Caco-2 (cell line): Measurements from ENCODE around the gene GNA14. TPM values are rescaled to one million over a fixed set of nuclear protein-coding genes. Genes with fewer than 3 reads are reported as not detected.

Experiments
- BruUV-seq: library from RNA; stranded (reverse); fragments of 400-500 nt; replicated peaks from 2 replicates; lab custom pipeline; 2021; lab: Mats Ljungman, UMichigan
- CTCF ChIA-PET: fragments of 300-600 bp; sonication (Branson Sonifier 250); formaldehyde crosslinking; loops from one replicate; lab custom pipeline; 2022; ENCODE audit warnings: antibody characterized with exemption; lab: Charles Lee
- POLR2A ChIA-PET: fragments of 300-600 bp; sonication (Branson Sonifier 250); formaldehyde crosslinking; loops from one replicate; lab custom pipeline; 2022; ENCODE audit warnings: antibody characterized with exemption; lab: Charles Lee
- DNase-seq, 2 experiments: peaks; one replicate each; pipeline versions ENCODE4 v3.0.0 to v3.0.0-alpha.2; 2020 to 2022
- H3K27me3 ChIP-seq: replicated peaks from 2 replicates; pipeline ENCODE4 v1.6.0; 2011; ENCODE audit warnings: low read length; ENCODE audit not compliant: control insufficient read depth, insufficient read depth
- H3K36me3 ChIP-seq: 2 replicates; pipeline ENCODE4 v1.5.1; 2011; ENCODE audit warnings: low read length; ENCODE audit not compliant: control insufficient read depth, insufficient read depth
- H3K4me1 ChIP-seq: fragments of 250-450 bp; sonication (Bioruptor Pico); 2 replicates; pipeline ENCODE4 v1.5.1; 2020; ENCODE audit warnings: mild to moderate bottlenecking
- H3K4me3 ChIP-seq: 2 replicates; pipeline ENCODE4 v1.5.1; 2011; ENCODE audit warnings: low read depth, mild to moderate bottlenecking, control low read depth, low read length
- H3K9me3 ChIP-seq: fragments of 250-450 bp; sonication (Bioruptor Pico); 2 replicates; pipeline ENCODE4 v1.5.1; 2020; ENCODE audit warnings: mild to moderate bottlenecking, moderate library complexity
- H3K27ac Mint-ChIP-seq: one replicate; pipeline ENCODE4 v1.8.0; 2022; ENCODE audit warnings: mixed read lengths; ENCODE audit not compliant: unreplicated experiment
- H3K27me3 Mint-ChIP-seq: one replicate; pipeline ENCODE4 v1.8.0; 2022; ENCODE audit warnings: mixed read lengths; ENCODE audit not compliant: insufficient read depth, unreplicated experiment
- H3K36me3 Mint-ChIP-seq: one replicate; pipeline ENCODE4 v1.8.0; 2022; ENCODE audit warnings: mild to moderate bottlenecking, mixed read lengths; ENCODE audit not compliant: insufficient read depth, unreplicated experiment
- H3K4me1 Mint-ChIP-seq: one replicate; pipeline ENCODE4 v1.8.0; 2022; ENCODE audit warnings: low read depth, mixed read lengths; ENCODE audit not compliant: unreplicated experiment
- H3K4me3 Mint-ChIP-seq: one replicate; pipeline ENCODE4 v1.8.0; 2022; ENCODE audit warnings: mild to moderate bottlenecking, moderate library complexity, mixed read lengths; ENCODE audit not compliant: unreplicated experiment
- H3K9me3 Mint-ChIP-seq: one replicate; pipeline ENCODE4 v1.8.0; 2022; ENCODE audit warnings: mixed read lengths; ENCODE audit not compliant: unreplicated experiment
- CTCF ChIP-seq, 2 experiments: fragments of 200-600 bp in 1 of 2; IDR thresholded peaks; 1 replicate in 1 of 2; 2 replicates in 1 of 2; pipeline versions ENCODE4 v1.5.1 to v1.8.0; 2011 to 2022; ENCODE audit warnings: antibody characterized with exemption in 1 of 2, control low read depth in 1 of 2, inconsistent platforms in 1 of 2, low read depth in 1 of 2, low read length in 1 of 2, mild to moderate bottlenecking in 1 of 2, moderate library complexity in 1 of 2; ENCODE audit not compliant: insufficient read depth in 1 of 2, severe bottlenecking in 1 of 2, unreplicated experiment in 1 of 2
- intact Hi-C: fragments of 100-400 bp; cut with micrococcal nuclease; formaldehyde crosslinking; loops from one replicate; pipeline ENCODE4 v1.10.0; 2022; ENCODE audit not compliant: unreplicated experiment
- total RNA-seq: library from RNA; stranded (reverse); gene quantifications from 2 replicates; pipeline ENCODE4 v1.2.3, GENCODE V29; 2022

The GNA14 gene
- total RNA-seq, 1 experiment from 2014 or later, result not detected

GRCh38 chr9:77605449-77606220 lies 42.5 kb downstream of the GNA14 start:
- no peaks in the 10 kb centered on the region for H3K36me3 ChIP-seq
- no peaks in the 10 kb centered on the region for H3K9me3 Mint-ChIP-seq
- H3K27ac Mint-ChIP-seq, result no peak overlapping the region
- H3K36me3 Mint-ChIP-seq, result no peaks in the 10 kb centered on the region
- no peak overlapping the region for H3K4me3 ChIP-seq
- BruUV-seq, result no TSS peak
- no peak for TF ChIP-seq CTCF (IDR thresholded peaks at IDR 0.05; ENCODE audit: insufficient read depth in 1 of 2, low read depth in 1 of 2, low read length in 1 of 2, severe bottlenecking in 1 of 2, unreplicated experiment in 1 of 2)
- H3K9me3 ChIP-seq, result no peaks in the 10 kb centered on the region
- no peaks in the 10 kb centered on the region for H3K27me3 ChIP-seq
- H3K4me3 Mint-ChIP-seq, result no peak overlapping the region
- H3K4me1 Mint-ChIP-seq, result no peaks in the 10 kb centered on the region
- no peak for DNase-seq
- no peaks in the 10 kb centered on the region for H3K4me1 ChIP-seq
- CTCF ChIA-PET, result no interaction called here
- POLR2A ChIA-PET, result no interaction called here
- H3K27me3 Mint-ChIP-seq, result no peaks in the 10 kb centered on the region
- intact Hi-C loops, result no loop called here

- no peaks in the 10 kb centered on the region for H3K36me3 Mint-ChIP-seq
- no peaks in the 10 kb centered on the region for H3K9me3 ChIP-seq
- intact Hi-C loops, result no loop called here
- no peak overlapping the region for H3K27ac Mint-ChIP-seq
- ChIA-PET POLR2A (no interaction called here), CTCF (no interaction called here)
- H3K36me3 ChIP-seq, result no peaks in the 10 kb centered on the region
- H3K9me3 Mint-ChIP-seq, result no peaks in the 10 kb centered on the region
- TF ChIP-seq CTCF (IDR thresholded peaks at IDR 0.05; ENCODE audit: insufficient read depth in 1 of 2, low read depth in 1 of 2, low read length in 1 of 2, severe bottlenecking in 1 of 2, unreplicated experiment in 1 of 2), result no peak
- no peak overlapping the region for H3K4me3 Mint-ChIP-seq
- no peaks in the 10 kb centered on the region for H3K4me1 ChIP-seq
- no peak for DNase-seq
- BruUV-seq, result no TSS peak
- no peak overlapping the region for H3K4me3 ChIP-seq
- H3K27me3 Mint-ChIP-seq, result no peaks in the 10 kb centered on the region
- no peaks in the 10 kb centered on the region for H3K4me1 Mint-ChIP-seq
- H3K27me3 ChIP-seq, result no peaks in the 10 kb centered on the region
Observed at GRCh38 chr9:77604316-77604715, 43.8 kb downstream of the GNA14 start.

GRCh38 chr9:77602852-77603251 lies 45.3 kb downstream of the GNA14 start:
- no peak overlapping the region for H3K4me3 Mint-ChIP-seq
- POLR2A ChIA-PET, result no interaction called here
- no peaks in the 10 kb centered on the region for H3K4me1 Mint-ChIP-seq
- H3K36me3 ChIP-seq, result no peaks in the 10 kb centered on the region
- no peak for TF ChIP-seq CTCF (IDR thresholded peaks at IDR 0.05; ENCODE audit: insufficient read depth in 1 of 2, low read depth in 1 of 2, low read length in 1 of 2, severe bottlenecking in 1 of 2, unreplicated experiment in 1 of 2)
- H3K4me3 ChIP-seq, result no peak overlapping the region
- CTCF ChIA-PET, result no interaction called here
- H3K4me1 ChIP-seq, result no peaks in the 10 kb centered on the region
- no peaks in the 10 kb centered on the region for H3K9me3 Mint-ChIP-seq
- no peaks in the 10 kb centered on the region for H3K9me3 ChIP-seq
- H3K27me3 Mint-ChIP-seq, result no peaks in the 10 kb centered on the region
- no peak overlapping the region for H3K27ac Mint-ChIP-seq
- intact Hi-C loops, result no loop called here
- no TSS peak for BruUV-seq
- no peaks in the 10 kb centered on the region for H3K27me3 ChIP-seq
- H3K36me3 Mint-ChIP-seq, result no peaks in the 10 kb centered on the region
- no peak for DNase-seq
